GM18868 (cell line): Measurements from ENCODE around the gene GOLGA8S.
"Not testable (repeated sequence)": the region's sequence is repeated elsewhere in the genome, so short reads cannot be mapped to it uniquely, and the experiment has no call there.

Experiments
- ATAC-seq: cut with Tn5 transposase; IDR thresholded peaks from one replicate; pipeline ENCODE4 v1.9.1; 2021; ENCODE audit warnings: mild to moderate bottlenecking, moderate library complexity; ENCODE audit not compliant: unreplicated experiment

The GOLGA8S gene

GRCh38 chr15:23395832-23396231 is 41.3 kb downstream of the GOLGA8S start:
- ATAC-seq = no peak

DNA sequence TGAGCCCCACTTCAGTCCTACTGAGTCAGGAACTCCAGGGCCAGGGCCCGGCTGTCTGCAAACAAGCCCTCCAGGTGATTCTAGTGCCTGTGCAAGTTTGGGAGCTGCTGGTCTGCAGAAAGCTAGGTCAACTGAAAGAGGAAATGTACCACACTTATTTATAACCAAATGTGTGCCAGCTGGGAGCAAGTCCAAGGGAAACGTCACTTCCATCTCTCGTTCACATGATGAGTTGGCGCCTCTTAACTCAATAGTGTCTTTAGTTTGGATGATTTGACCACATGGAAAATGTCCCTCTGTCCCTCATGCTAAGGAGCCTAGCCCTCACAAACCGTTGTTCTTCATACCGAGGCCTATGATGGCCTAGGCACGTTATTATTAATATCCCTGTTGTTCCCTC is 43.2 kb downstream of the GOLGA8S start:
- ATAC-seq = no peak

GRCh38 chr15:23398357-23398756 is 43.8 kb downstream of the GOLGA8S start:
- not testable (repeated sequence) for ATAC-seq

GRCh38 chr15:23399207-23399606 is 44.7 kb downstream of the GOLGA8S start:
- not testable (repeated sequence) for ATAC-seq

DNA sequence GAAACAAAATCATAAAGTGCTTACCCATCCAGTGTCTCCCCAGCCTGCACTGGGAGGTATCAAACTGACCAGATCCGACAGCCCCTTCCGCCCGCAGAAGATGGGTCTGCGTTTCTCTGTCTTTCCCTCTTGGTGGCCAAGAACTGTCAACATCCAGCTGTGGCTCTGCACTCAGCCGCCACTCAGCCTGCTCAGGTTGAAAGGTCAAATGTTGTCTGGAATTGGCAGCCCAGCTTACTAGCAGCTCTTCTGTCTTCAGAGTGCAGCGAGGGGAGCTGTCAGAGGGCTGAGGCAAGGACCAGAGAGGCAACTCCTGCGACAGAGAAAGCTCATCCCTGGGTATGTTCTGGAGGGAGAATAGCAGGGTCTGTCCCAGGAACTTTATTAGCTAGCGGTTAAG is 47.1 kb downstream of the GOLGA8S start:
- ATAC-seq = no peak

GRCh38 chr15:23402140-23402539 is 47.6 kb downstream of the GOLGA8S start:
- no peak for ATAC-seq

DNA sequence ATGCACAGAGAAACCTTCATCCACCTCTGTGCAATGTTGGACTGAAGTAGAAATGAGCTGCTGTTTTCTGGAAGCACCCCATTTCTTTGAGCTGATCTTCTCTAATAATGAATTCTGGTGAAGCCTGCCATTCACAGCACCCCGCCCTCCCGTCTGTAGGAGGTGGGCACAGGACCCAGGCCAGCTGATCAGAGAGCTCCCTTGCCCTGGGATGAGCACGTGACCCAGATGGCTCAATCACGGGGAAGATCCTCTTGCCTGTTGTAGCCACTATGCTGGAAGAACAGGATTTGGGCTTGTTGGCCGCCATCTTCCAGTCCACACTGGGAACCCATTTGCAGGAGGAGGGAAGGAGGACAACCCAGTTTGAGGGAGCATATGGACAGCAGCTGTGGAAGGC is 48.0 kb downstream of the GOLGA8S start:
- ATAC-seq = no peak

DNA sequence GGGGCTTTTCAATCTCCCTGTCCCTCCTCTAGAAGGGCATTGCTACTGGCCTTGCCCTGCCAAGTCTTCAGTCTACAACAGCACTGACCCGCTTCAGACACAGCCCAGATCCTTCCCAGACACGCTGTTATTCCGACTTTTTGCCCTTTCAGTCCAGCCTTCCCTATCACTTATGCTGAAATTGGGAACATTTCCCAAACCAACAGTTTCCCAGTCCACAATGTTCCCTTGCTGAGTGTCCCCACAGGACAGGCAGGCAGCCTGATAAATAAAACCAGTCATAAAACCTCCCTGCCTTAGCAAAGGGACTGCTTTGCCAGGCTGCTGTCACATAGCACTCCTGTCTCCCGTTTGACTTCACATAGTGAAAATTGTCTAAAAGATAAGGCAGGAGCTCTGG is 49.0 kb downstream of the GOLGA8S start:
- ATAC-seq = no peak

GRCh38 chr15:23411841-23412240 is 57.3 kb downstream of the GOLGA8S start:
- ATAC-seq = no peak

DNA sequence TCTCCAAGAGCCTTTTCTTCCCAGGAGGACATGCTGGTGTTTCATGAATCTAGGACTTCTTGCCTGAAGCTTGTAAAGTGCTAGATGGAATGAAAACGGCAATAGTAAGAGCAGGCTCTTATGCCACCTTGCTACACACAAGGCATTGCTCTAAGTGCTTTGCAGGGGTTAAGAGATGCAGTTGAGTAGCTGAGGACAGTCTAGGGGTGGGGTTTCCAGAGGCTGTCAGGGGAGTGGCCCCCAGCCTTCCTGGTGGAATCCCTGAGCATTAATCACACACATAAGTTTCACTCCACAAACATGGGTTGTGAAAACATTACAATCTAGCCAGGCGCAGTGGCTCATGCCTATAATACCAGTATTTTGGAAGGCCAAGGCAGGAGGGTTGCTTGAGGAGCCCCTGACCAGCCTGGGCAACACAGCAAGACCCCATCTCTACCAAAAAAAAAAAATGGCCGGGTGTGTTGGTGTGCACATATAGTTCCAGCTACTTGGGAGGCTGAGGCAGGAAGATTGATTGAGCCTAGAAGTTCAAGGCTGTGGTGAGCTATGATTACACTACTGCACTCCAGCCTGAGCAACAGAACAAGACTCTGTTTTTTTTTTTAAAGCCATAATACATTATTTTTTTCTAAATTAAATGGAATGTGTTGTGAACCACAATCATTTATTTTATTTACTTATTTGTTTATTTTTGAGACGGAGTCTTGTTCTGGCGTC is 58.5 kb downstream of the GOLGA8S start:
- not testable (repeated sequence) for ATAC-seq
